ENCODE data around the gene LY6G6F. TPM values are rescaled to one million over a fixed set of nuclear protein-coding genes. Genes with fewer than 3 reads are reported as not detected.

LY6G6F gene
- total RNA-seq, 1 donor from 2014 or later: not detected

DNA sequence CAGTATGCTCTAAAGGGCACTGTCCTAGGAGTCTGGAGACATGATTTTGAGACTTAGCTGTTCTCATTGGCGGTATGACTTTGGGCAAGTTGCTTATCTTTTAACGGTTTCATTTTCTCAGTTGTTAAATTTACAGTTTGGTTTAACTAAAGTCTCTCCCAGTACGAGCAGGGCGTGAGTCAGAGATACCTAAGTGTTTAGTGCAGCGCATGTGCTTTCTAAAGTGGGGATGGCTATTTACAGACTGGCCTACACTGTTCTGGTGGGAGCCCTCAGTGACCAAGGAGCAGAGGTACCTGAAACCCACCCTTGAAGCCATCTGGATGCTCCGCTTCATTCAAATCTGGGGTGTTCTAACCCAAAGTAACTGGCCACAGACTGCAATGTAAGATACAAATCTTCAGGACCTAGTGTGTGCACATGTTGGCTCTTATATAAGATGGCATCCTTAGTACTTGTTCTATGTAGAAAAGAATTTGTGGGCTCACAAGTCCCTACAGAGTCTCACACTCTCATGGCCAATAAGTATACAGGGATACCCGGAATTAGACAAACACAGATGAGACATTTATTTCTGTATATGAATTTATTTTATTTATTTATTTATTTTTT is 43.9 kb downstream of the LY6G6F start:
- Histone ChIP-seq H3K9me3 (ENCODE audit: control insufficient read depth in 3 of 3, low read length in 3 of 3) (no peaks in the 10 kb centered on the region), H3K36me3 (ENCODE audit: control insufficient read depth in 3 of 3, insufficient read depth in 3 of 3, low read length in 3 of 3) (peaks cover 0 to 2% (median 0%) of the 10 kb centered on the region in 3 donors), H3K4me1 (ENCODE audit: control insufficient read depth in 3 of 3, insufficient read depth in 3 of 3, low read length in 3 of 3) (no peaks in the 10 kb centered on the region), H3K4me3 (ENCODE audit: low read length in 3 of 3) (no peak overlapping the region), H3K27me3 (ENCODE audit: control insufficient read depth in 3 of 3, insufficient read depth in 3 of 3, low read length in 3 of 3) (no peaks in the 10 kb centered on the region), H3K9ac (ENCODE audit: low read depth in 1 of 3, low read length in 3 of 3) (no peak overlapping the region), H3K27ac (ENCODE audit: low read depth, low read length) (no peak overlapping the region)

- H3K4me1 ChIP-seq (ENCODE audit: control insufficient read depth in 3 of 3, insufficient read depth in 3 of 3, low read length in 3 of 3): no peaks in the 10 kb centered on the region
- no peaks in the 10 kb centered on the region for H3K27me3 ChIP-seq (ENCODE audit: control insufficient read depth in 3 of 3, insufficient read depth in 3 of 3, low read length in 3 of 3)
- no peak overlapping the region for H3K4me3 ChIP-seq (ENCODE audit: low read length in 3 of 3)
- H3K27ac ChIP-seq (ENCODE audit: low read depth, low read length): no peak overlapping the region
- H3K9ac ChIP-seq (ENCODE audit: low read depth in 1 of 3, low read length in 3 of 3): no peak overlapping the region
- H3K9me3 ChIP-seq (ENCODE audit: control insufficient read depth in 3 of 3, low read length in 3 of 3): no peaks in the 10 kb centered on the region
- no peaks in the 10 kb centered on the region for H3K36me3 ChIP-seq (ENCODE audit: control insufficient read depth in 3 of 3, insufficient read depth in 3 of 3, low read length in 3 of 3)
These were observed 46.2 kb downstream of the LY6G6F start for GRCh38 chr6:31752739-31753319.

GRCh38 chr6:31758281-31758680 is 51.6 kb downstream of the LY6G6F start:
- Histone ChIP-seq H3K27me3 (ENCODE audit: control insufficient read depth in 3 of 3, insufficient read depth in 3 of 3, low read length in 3 of 3) (no peaks in the 10 kb centered on the region), H3K4me1 (ENCODE audit: control insufficient read depth in 3 of 3, insufficient read depth in 3 of 3, low read length in 3 of 3) (peaks cover 0 to 2% (median 0%) of the 10 kb centered on the region in 3 donors), H3K27ac (ENCODE audit: low read depth, low read length) (no peak overlapping the region), H3K9me3 (ENCODE audit: control insufficient read depth in 3 of 3, low read length in 3 of 3) (no peaks in the 10 kb centered on the region), H3K36me3 (ENCODE audit: control insufficient read depth in 3 of 3, insufficient read depth in 3 of 3, low read length in 3 of 3) (peaks cover 0 to 4% (median 2%) of the 10 kb centered on the region in 3 donors), H3K4me3 (ENCODE audit: low read length in 3 of 3) (no peak overlapping the region), H3K9ac (ENCODE audit: low read depth in 1 of 3, low read length in 3 of 3) (no peak overlapping the region)

Small RNA genes lying within 50 kb of the gene (small RNA-seq; reads per million reads assigned to genes)
- gene LY6G6D: not detected
- gene MIR4646: not detected
- gene RF00019: not detected
- not detected for gene RNU6-850P

Other genes with a start within 250 kb of the LY6G6F start
- 0.52 TPM for gene MICB, start 208.7 kb upstream of the LY6G6F start, total RNA-seq
- not detected for gene MCCD1, start 177.9 kb upstream of the LY6G6F start, total RNA-seq
- 436 TPM for gene DDX39B, start 164.9 kb upstream of the LY6G6F start, total RNA-seq
- 1.0 TPM for gene ATP6V1G2, start 160.3 kb upstream of the LY6G6F start, total RNA-seq
- 20.4 TPM for gene NFKBIL1, start 159.3 kb upstream of the LY6G6F start, total RNA-seq
- gene LTA, start 134.6 kb upstream of the LY6G6F start, total RNA-seq: not detected
- gene TNF, start 131.3 kb upstream of the LY6G6F start, total RNA-seq: not detected
- gene LTB, start 124.4 kb upstream of the LY6G6F start, total RNA-seq: 2.1 TPM
- 3.7 TPM for gene LST1, start 120.6 kb upstream of the LY6G6F start, total RNA-seq
- gene NCR3, start 113.9 kb upstream of the LY6G6F start, total RNA-seq: not detected
- 19.8 TPM for gene AIF1, start 91.6 kb upstream of the LY6G6F start, total RNA-seq
- gene PRRC2A, start 86.2 kb upstream of the LY6G6F start, total RNA-seq: 30.8 TPM
- 118 TPM for gene BAG6, start 54.2 kb upstream of the LY6G6F start, total RNA-seq
- 1.0 TPM for gene APOM, start 51.0 kb upstream of the LY6G6F start, total RNA-seq
- gene C6orf47, start 46.1 kb upstream of the LY6G6F start, total RNA-seq: 18.3 TPM
- gene GPANK1, start 41.9 kb upstream of the LY6G6F start, total RNA-seq: 16.2 TPM
- 68.4 TPM for gene CSNK2B, start 40.8 kb upstream of the LY6G6F start, total RNA-seq
- 2.6 TPM for gene LY6G5B, start 36.9 kb upstream of the LY6G6F start, total RNA-seq
- gene LY6G5C, start 25.8 kb upstream of the LY6G6F start, total RNA-seq: not detected
- gene ABHD16A, start 3.5 kb upstream of the LY6G6F start, total RNA-seq: 50.1 TPM
- not detected for gene LY6G6D, start 8.5 kb downstream of the LY6G6F start, total RNA-seq
- gene LY6G6C, start 14.9 kb downstream of the LY6G6F start, total RNA-seq: not detected
- 0.52 TPM for gene MPIG6B, start 16.5 kb downstream of the LY6G6F start, total RNA-seq
- gene DDAH2, start 22.4 kb downstream of the LY6G6F start, total RNA-seq: 73.1 TPM
- 152 TPM for gene CLIC1, start 29.7 kb downstream of the LY6G6F start, total RNA-seq
- gene MSH5, start 33.1 kb downstream of the LY6G6F start, total RNA-seq: 3.1 TPM
- 1.0 TPM for gene SAPCD1, start 55.8 kb downstream of the LY6G6F start, total RNA-seq
- gene VWA7, start 70.5 kb downstream of the LY6G6F start, total RNA-seq: 1.0 TPM
- gene VARS1, start 88.9 kb downstream of the LY6G6F start, total RNA-seq: 42.3 TPM
- 45.9 TPM for gene LSM2, start 100.1 kb downstream of the LY6G6F start, total RNA-seq
- gene HSPA1L, start 108.4 kb downstream of the LY6G6F start, total RNA-seq: 5.2 TPM
- gene HSPA1A, start 108.7 kb downstream of the LY6G6F start, total RNA-seq: 133 TPM
- 117 TPM for gene HSPA1B, start 120.9 kb downstream of the LY6G6F start, total RNA-seq
- 23.0 TPM for gene NEU1, start 156.0 kb downstream of the LY6G6F start, total RNA-seq
- 0.52 TPM for gene SLC44A4, start 172.1 kb downstream of the LY6G6F start, total RNA-seq
- 24.0 TPM for gene EHMT2, start 190.8 kb downstream of the LY6G6F start, total RNA-seq
- 6.3 TPM for gene ZBTB12, start 195.2 kb downstream of the LY6G6F start, total RNA-seq
- gene C2, start 220.9 kb downstream of the LY6G6F start, total RNA-seq: 8.4 TPM
- 3.7 TPM for gene CFB, start 239.2 kb downstream of the LY6G6F start, total RNA-seq

Measured in skeletal muscle tissue (tissue), 5 donors.